GM20000 (cell line): ENCODE data around the gene NDUFS4.

ENCODE experiments used
- DNase-seq: peaks from one replicate; pipeline ENCODE4 v3.0.0; 2012; ENCODE audit warnings: low spot score
- CTCF ChIP-seq: IDR thresholded peaks from 2 replicates; pipeline ENCODE4 v1.5.1; 2012; ENCODE audit warnings: mild to moderate bottlenecking, control low read depth; ENCODE audit errors: extremely low read depth, missing control alignments

NDUFS4 gene

GRCh38 chr5:53556001-53556400 lies 4.4 kb upstream of the NDUFS4 start:
- DNase-seq, result no peak
- TF ChIP-seq CTCF, result no peak

- no peak for TF ChIP-seq CTCF
- DNase-seq, result no peak
These were observed 3.1 kb upstream of the NDUFS4 start for GRCh38 chr5:53557386-53557785.

- DNase-seq, result no peak
- no peak for TF ChIP-seq CTCF
These were observed 1.5 kb upstream of the NDUFS4 start for GRCh38 chr5:53558966-53559365.

- TF ChIP-seq CTCF, result no peak
- no peak for DNase-seq
These were observed 411 bp upstream of the NDUFS4 start for GRCh38 chr5:53560028-53560427.

- no peak for TF ChIP-seq CTCF
- no peak for DNase-seq
These were observed 8.0 kb downstream of the NDUFS4 start for GRCh38 chr5:53568401-53568800.

- DNase-seq, result no peak
- TF ChIP-seq CTCF, result no peak
These were observed 8.4 kb downstream of the NDUFS4 start for GRCh38 chr5:53568871-53569270.

GRCh38 chr5:53569453-53569852 lies 9.0 kb downstream of the NDUFS4 start:
- DNase-seq, result no peak

More at GRCh38 chr5:53569453-53569852, 9.0 kb downstream of the NDUFS4 start:
- TF ChIP-seq CTCF, result no peak
